NCI-H1048 (cell line): ENCODE results near the gene HAPLN2.

Experiments
- DNase-seq: peaks from one replicate; lab custom pipeline; 2025; lab: John Stamatoyannopoulos, UW

The HAPLN2 gene

GRCh38 chr1:156663178-156663577 is 44.0 kb downstream of the HAPLN2 start:
- no peak for DNase-seq

- no peak for DNase-seq
Measured at GRCh38 chr1:156664046-156664766, 45.0 kb downstream of the HAPLN2 start.

GRCh38 chr1:156664767-156665411 is 45.7 kb downstream of the HAPLN2 start:
- DNase-seq: no peak

- DNase-seq: no peak
Measured at GRCh38 chr1:156665539-156665938, 46.3 kb downstream of the HAPLN2 start.

GRCh38 chr1:156666862-156667609 is 47.8 kb downstream of the HAPLN2 start:
- no peak for DNase-seq

GRCh38 chr1:156667610-156667967 is 48.4 kb downstream of the HAPLN2 start:
- no peak for DNase-seq

- DNase-seq: no peak
Measured at GRCh38 chr1:156667968-156668709, 48.9 kb downstream of the HAPLN2 start.

- DNase-seq: no peak
Measured at GRCh38 chr1:156668801-156669637, 49.8 kb downstream of the HAPLN2 start.

GRCh38 chr1:156669794-156670193 is 50.6 kb downstream of the HAPLN2 start:
- DNase-seq: no peak

- DNase-seq: no peak
Measured at GRCh38 chr1:156670359-156670758, 51.1 kb downstream of the HAPLN2 start.

GRCh38 chr1:156670791-156671190 is 51.6 kb downstream of the HAPLN2 start:
- no peak for DNase-seq

- no peak for DNase-seq
Measured at GRCh38 chr1:156671804-156672203, 52.6 kb downstream of the HAPLN2 start.

GRCh38 chr1:156673387-156674121 is 54.3 kb downstream of the HAPLN2 start:
- no peak for DNase-seq
